HS-27A (cell line): Measurements from ENCODE around the gene SLC6A17.

Source experiments
- DNase-seq: peaks from one replicate; pipeline ENCODE4 v3.0.0-alpha.2; 2012; ENCODE audit warnings: low read depth, missing footprints

The SLC6A17 gene

GRCh38 chr1:110135666-110136065 lies 14.6 kb upstream of the SLC6A17 start:
- no peak for DNase-seq

- no peak for DNase-seq
Observed at GRCh38 chr1:110136911-110137310, 13.4 kb upstream of the SLC6A17 start.

- no peak for DNase-seq
Observed at GRCh38 chr1:110138956-110139355, 11.3 kb upstream of the SLC6A17 start.

- DNase-seq = no peak
Observed at GRCh38 chr1:110144366-110144765, 5.9 kb upstream of the SLC6A17 start.

DNA sequence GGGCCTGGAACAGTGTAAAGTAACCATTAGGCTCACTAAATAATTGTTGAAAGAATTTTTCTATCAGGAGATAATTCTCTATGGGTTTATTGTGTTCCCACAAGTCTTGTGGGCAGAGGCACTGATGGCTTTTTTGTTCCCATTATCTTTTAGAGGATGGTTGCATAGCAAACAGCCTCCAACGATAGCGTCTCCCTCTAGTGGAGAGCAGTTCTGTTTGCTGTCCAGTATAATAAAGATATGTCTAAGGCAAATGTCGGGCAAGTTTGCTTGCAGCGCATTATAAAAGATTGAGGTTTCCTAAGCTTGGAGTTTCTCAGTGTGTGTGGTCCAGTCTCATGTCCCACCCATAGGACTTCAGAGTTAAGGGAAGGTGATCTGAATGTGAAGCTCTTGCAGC lies 1.3 kb upstream of the SLC6A17 start:
- no peak for DNase-seq

DNA sequence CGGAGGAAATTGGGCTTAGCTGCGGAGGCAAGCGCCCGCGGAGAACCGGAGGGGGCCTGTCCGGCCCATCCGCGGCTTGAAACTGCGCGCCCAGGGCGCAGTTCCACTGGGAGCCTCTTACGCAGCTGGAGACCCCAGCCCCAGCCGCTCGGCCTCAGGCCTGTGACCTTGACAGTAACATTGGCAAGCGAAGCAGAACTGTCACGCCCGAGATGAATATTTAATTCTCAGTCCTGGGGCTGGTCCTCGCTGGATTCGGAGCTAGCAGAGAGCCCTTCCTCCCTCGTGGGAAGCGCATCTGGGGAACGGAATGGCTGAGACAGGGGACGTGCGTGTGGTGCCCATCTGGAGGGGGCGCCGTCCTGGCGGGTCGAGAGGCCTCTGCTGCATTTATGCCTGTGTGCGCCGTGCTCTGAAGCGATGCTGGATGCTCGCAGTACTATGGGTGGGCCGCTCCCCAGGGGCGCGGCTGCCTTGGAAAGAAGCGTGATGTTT lies 928 bp downstream of the SLC6A17 start:
- DNase-seq = no peak

- DNase-seq = no peak
Observed at GRCh38 chr1:110152133-110152785, 2.0 kb downstream of the SLC6A17 start.

GRCh38 chr1:110153407-110153950 lies 3.2 kb downstream of the SLC6A17 start:
- DNase-seq = no peak

- no peak for DNase-seq
Observed at GRCh38 chr1:110155878-110156522, 5.7 kb downstream of the SLC6A17 start.

GRCh38 chr1:110158261-110158660 lies 8.0 kb downstream of the SLC6A17 start:
- no peak for DNase-seq

GRCh38 chr1:110159168-110159567 lies 8.9 kb downstream of the SLC6A17 start:
- no peak for DNase-seq

GRCh38 chr1:110160538-110161100 lies 10.3 kb downstream of the SLC6A17 start:
- no peak for DNase-seq

DNA sequence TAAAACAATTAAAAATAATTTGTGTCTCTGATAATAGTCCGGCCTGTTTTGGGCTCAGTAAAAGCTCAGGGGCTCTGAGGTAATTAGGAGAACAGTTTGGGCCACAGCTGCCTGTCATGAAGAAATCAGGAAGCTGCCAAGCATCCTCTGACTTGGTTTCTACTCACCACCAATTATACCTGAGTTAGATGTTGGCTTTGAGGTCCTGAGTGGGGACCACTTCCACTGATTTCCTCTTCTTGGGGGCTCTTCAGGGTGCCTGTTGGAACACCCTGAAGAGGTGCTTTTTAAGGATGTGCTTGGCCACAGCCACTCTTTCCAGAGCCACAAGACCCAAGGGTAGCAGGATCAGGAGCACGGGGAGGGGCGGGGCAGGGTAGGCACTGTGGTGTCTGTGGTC lies 10.9 kb downstream of the SLC6A17 start:
- DNase-seq = no peak

- DNase-seq = no peak
Observed at GRCh38 chr1:110161849-110162248, 11.6 kb downstream of the SLC6A17 start.

DNA sequence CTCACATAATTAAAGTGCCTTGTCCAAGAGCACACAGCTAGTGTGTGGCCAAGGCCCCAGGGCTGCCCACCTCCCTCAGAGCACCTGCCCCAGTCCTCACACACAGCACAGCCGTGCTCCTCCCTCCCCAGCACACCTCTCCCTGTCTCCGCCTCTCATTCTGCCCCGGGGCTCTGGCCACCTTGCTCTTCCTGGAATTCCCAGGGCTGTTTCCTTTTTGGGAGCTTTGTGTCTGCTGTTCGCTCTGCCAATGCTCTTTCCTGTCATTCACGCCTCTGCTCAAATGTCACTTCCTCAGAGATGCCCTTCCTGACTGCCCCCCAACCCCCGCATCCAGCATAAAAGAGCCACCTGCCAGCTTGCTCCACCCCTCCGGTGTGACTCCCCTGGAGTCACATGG lies 13.3 kb downstream of the SLC6A17 start:
- no peak for DNase-seq

DNA sequence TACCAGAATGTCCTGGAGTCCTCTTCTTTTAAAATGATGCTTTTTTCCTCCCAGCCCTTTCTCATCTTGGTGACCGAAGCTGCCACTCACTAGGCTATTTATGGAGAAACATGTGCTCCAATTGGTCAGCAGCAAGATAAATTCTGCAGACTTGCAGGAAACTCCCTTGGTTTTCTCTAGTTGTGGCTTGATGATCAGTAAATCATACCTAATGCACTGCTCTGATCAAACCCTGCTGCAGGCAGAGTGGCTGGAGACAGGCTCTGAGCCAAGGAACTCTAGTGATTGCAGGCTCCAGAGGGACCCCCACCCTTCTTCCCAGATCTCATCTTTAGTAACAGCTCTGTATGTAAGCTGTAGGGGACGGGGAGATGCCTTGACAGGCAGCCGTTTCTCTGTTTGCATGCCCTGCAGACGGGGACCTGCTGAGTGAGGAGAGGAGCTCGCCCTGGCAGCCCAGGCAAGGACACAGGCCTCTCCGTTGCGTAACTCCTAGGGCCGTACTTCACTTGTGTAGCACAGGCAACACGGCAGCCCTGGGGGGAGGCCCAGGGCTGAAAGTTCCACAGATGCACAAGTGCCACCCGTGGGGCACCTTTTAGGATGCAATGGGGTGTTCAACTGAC lies 14.5 kb downstream of the SLC6A17 start:
- DNase-seq = no peak

DNA sequence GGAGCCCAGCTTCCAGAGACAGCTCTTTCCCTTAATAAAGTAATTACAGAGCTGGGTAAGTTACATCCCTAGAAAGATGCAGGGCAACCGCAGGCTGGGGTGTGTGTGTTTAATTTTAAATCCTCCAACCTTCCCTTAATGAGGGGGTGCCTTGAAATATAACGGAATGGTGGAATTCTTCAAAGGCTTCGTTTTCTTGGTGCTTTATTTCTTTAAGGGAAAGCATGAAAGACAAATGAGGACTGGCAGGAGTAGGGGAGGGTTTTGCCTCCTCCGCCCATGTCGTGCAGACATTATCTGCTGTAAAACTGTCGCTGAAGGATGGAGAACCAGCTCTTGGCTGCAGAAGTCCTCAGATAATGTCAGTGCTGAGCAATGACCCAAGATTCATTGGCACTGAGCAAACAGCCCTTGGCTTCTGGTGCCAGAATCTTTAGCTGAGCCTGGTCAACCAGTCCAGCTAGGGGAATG lies 15.5 kb downstream of the SLC6A17 start:
- DNase-seq = no peak

DNA sequence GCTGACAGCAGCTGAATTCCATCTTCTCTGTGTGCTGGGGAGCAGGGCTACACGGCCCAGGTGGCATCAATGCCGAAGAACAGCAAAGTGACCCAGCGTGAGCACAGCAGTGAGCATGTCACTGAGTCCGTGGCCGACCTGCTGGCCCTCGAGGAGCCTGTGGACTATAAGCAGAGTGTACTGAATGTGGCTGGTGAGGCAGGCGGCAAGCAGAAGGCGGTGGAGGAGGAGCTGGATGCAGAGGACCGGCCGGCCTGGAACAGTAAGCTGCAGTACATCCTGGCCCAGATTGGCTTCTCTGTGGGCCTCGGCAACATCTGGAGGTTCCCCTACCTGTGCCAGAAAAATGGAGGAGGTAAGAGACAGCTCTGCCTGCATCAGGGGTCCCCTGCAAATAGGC lies 16.6 kb downstream of the SLC6A17 start:
- DNase-seq = no peak

- DNase-seq = no peak
Observed at GRCh38 chr1:110170766-110171733, 20.8 kb downstream of the SLC6A17 start.

- no peak for DNase-seq
Observed at GRCh38 chr1:110172001-110172400, 21.7 kb downstream of the SLC6A17 start.

GRCh38 chr1:110173466-110174105 lies 23.3 kb downstream of the SLC6A17 start:
- DNase-seq = no peak
